ENCODE data around the gene CGB2. TPM values are rescaled to one million over a fixed set of nuclear protein-coding genes. Genes with fewer than 3 reads are reported as not detected.

Gene CGB2
- total RNA-seq, 2 experiments from 2014 or later = not detected

GRCh38 chr19:49004133-49004532 lies 27.6 kb upstream of the CGB2 start:
- CTCF ChIA-PET (ENCODE audit: unreplicated experiment) = no interaction called here
- Histone ChIP-seq H3K4me3 (ENCODE audit: low read depth, low read length, poor library complexity, severe bottlenecking) (no peak overlapping the region), H3K9me3 (ENCODE audit: low read length) (no peaks in the 10 kb centered on the region), H2AFZ (ENCODE audit: low read length) (no peak overlapping the region), H3K9me2 (ENCODE audit: insufficient read depth, low read length) (no peaks in the 10 kb centered on the region), H3K79me2 (ENCODE audit: insufficient read depth, low read depth, low read length) (no peaks in the 10 kb centered on the region), H3K36me3 (ENCODE audit: insufficient read depth, low read length) (peaks cover 82% of the 10 kb centered on the region), H3K27ac (ENCODE audit: low read depth, low read length, poor library complexity, severe bottlenecking) (no peak overlapping the region), H4K20me1 (ENCODE audit: insufficient read depth, low read length) (no peaks in the 10 kb centered on the region), H3K4me1 (ENCODE audit: insufficient read depth, low read length, poor library complexity, severe bottlenecking) (peaks cover 3% of the 10 kb centered on the region), H3K4me2 (ENCODE audit: low read length) (no peak overlapping the region)
- intact Hi-C loops (cut with micrococcal nuclease; ENCODE audit: unreplicated experiment) = no loop called here
- no TSS peak for BruUV-seq (replicated peaks)
- DNase-seq (ENCODE audit: low spot score) = no peak
- POLR2A ChIA-PET = no interaction called here
- no peak for TF ChIP-seq CTCF (conservative IDR thresholded peaks at IDR 0.05; ENCODE audit: low read length)
- no peak for TF ChIP-seq EZH2phosphoT487 (IDR thresholded peaks at IDR 0.05; ENCODE audit: borderline replicate concordance, low read depth, low read length)

- no peaks in the 10 kb centered on the region for H3K79me2 ChIP-seq (ENCODE audit: insufficient read depth, low read depth, low read length)
- no peak overlapping the region for H3K27ac ChIP-seq (ENCODE audit: low read depth, low read length, poor library complexity, severe bottlenecking)
- BruUV-seq (replicated peaks) = TSS peak; percentile 43
- intact Hi-C loops (cut with micrococcal nuclease; ENCODE audit: unreplicated experiment) = no loop called here
- H3K36me3 ChIP-seq (ENCODE audit: insufficient read depth, low read length) = peaks cover 81% of the 10 kb centered on the region
- no peak overlapping the region for H2AFZ ChIP-seq (ENCODE audit: low read length)
- no peaks in the 10 kb centered on the region for H3K4me1 ChIP-seq (ENCODE audit: insufficient read depth, low read length, poor library complexity, severe bottlenecking)
- H3K4me2 ChIP-seq (ENCODE audit: low read length) = no peak overlapping the region
- DNase-seq (ENCODE audit: low spot score) = no peak
- H4K20me1 ChIP-seq (ENCODE audit: insufficient read depth, low read length) = no peaks in the 10 kb centered on the region
- no peak overlapping the region for H3K4me3 ChIP-seq (ENCODE audit: low read depth, low read length, poor library complexity, severe bottlenecking)
- H3K9me3 ChIP-seq (ENCODE audit: low read length) = no peaks in the 10 kb centered on the region
- ChIA-PET POLR2A (interaction anchor here (0.5 kb wide), 1 partner anchor 298 kb away, joined by 3 read pairs; no protein-coding TSS in a partner anchor), CTCF (ENCODE audit: unreplicated experiment) (no interaction called here)
- no peak for TF ChIP-seq EZH2phosphoT487 (IDR thresholded peaks at IDR 0.05; ENCODE audit: borderline replicate concordance, low read depth, low read length)
- TF ChIP-seq CTCF (conservative IDR thresholded peaks at IDR 0.05; ENCODE audit: low read length) = no peak
- no peaks in the 10 kb centered on the region for H3K9me2 ChIP-seq (ENCODE audit: insufficient read depth, low read length)
These were observed 26.6 kb upstream of the CGB2 start for GRCh38 chr19:49004964-49005614.

GRCh38 chr19:49006905-49007304 lies 24.8 kb upstream of the CGB2 start:
- ChIA-PET CTCF (ENCODE audit: unreplicated experiment) (no interaction called here), POLR2A (no interaction called here)
- no peak overlapping the region for H3K4me2 ChIP-seq (ENCODE audit: low read length)
- no peaks in the 10 kb centered on the region for H3K79me2 ChIP-seq (ENCODE audit: insufficient read depth, low read depth, low read length)
- H2AFZ ChIP-seq (ENCODE audit: low read length) = no peak overlapping the region
- no peak for TF ChIP-seq CTCF (conservative IDR thresholded peaks at IDR 0.05; ENCODE audit: low read length)
- no peak for TF ChIP-seq EZH2phosphoT487 (IDR thresholded peaks at IDR 0.05; ENCODE audit: borderline replicate concordance, low read depth, low read length)
- H3K9me2 ChIP-seq (ENCODE audit: insufficient read depth, low read length) = no peaks in the 10 kb centered on the region
- DNase-seq (ENCODE audit: low spot score) = no peak
- H3K9me3 ChIP-seq (ENCODE audit: low read length) = no peaks in the 10 kb centered on the region
- intact Hi-C loops (cut with micrococcal nuclease; ENCODE audit: unreplicated experiment) = no loop called here
- no peak overlapping the region for H3K4me3 ChIP-seq (ENCODE audit: low read depth, low read length, poor library complexity, severe bottlenecking)
- H4K20me1 ChIP-seq (ENCODE audit: insufficient read depth, low read length) = no peaks in the 10 kb centered on the region
- no TSS peak for BruUV-seq (replicated peaks)
- H3K4me1 ChIP-seq (ENCODE audit: insufficient read depth, low read length, poor library complexity, severe bottlenecking) = no peaks in the 10 kb centered on the region
- peaks cover 85% of the 10 kb centered on the region for H3K36me3 ChIP-seq (ENCODE audit: insufficient read depth, low read length)
- H3K27ac ChIP-seq (ENCODE audit: low read depth, low read length, poor library complexity, severe bottlenecking) = no peak overlapping the region

Data from OCI-LY7 (cell line).